ENCODE results near the gene ZNF17.
"Not testable (repeated sequence)": the region's sequence is repeated elsewhere in the genome, so short reads cannot be mapped to it uniquely, and the experiment has no call there.

The ZNF17 gene

GRCh38 chr19:57410877-57411671 lies at the start of gene ZNF17:
TSS of gene ZNF17 (plus strand) at chr19:57411161. CDS start at chr19:57413616, 2,455 bp downstream.
- intact Hi-C loops (cut with DNase I): loop anchor here (2.0 kb wide), 2 partner anchors 20 to 76 kb away; partner anchors contain the start of gene ZNF419
- DNase-seq: peak; percentile 89 to 99 (median 96)

DNA sequence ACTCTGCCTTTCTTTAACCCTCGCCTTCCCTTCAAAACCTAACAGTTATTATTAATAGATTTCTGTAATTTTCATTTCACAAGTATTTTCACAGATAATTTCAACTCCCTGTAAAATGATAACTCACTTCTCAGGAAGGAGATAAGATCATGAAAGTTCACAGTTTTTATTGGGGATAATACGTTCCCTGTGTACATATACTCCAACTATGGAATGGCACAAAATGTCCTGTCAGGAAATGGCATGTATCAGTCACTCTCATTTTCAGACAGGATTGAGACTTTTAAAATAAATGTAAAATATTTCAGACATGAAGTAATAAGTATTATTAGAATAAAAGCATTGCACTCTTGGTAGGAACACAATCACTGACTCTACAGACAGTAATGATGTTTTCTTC lies 48.5 kb upstream of the ZNF17 start:
- intact Hi-C loops (cut with DNase I): no loop called here
- DNase-seq: no peak

DNA sequence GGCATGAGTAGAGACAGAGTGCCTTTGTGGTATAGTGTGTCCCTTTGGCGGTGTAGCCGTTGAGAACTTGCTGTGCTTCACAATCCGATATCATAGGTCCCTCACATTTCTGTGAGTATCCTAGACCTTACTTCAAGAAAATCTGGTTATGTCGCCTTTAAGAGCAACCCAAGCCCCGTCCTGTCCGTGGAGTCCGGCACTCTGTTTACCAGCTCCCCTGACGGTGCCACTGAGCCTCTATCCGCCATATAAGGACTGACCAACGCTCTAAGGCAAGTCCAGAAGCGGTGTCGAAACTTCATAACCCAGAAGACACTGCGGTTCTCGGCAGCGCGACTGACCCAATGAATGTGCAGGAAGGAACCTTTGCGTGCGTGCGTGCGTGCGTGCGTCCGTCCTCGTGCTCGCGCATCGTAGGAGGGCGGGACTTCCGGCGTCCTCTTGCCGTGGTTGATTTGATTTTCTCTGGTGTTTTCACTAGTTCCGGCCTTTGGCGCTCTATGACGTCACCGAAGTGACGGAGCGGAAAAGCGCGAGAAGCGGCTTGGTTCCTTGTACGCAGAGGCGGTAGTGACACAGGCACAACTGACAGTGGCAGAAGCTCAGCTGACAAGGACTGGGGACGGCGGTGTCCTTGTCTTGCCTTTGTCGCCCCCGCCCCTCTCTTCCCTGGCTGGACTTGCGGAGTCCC lies 47.8 kb upstream of the ZNF17 start, which contains the start of the genes TRAPPC2B and ZNF547:
Gene TRAPPC2B, plus strand, starts transcription at position 555 of the 691 bp plus-strand sequence. CDS start 1,283 bp downstream, outside the sequence.
Gene ZNF547, plus strand, starts transcription at position 555 of the 691 bp plus-strand sequence. CDS start 5,005 bp downstream, outside the sequence.
- intact Hi-C loops (cut with DNase I): no loop called here
- peak; percentile 95 to 100 (median 99) for DNase-seq

- peak in 1 of 10 donors; percentile 3 for DNase-seq
- intact Hi-C loops (cut with DNase I): no loop called here
Observed at GRCh38 chr19:57363688-57364181, 47.2 kb upstream of the ZNF17 start.

- DNase-seq: no peak
- intact Hi-C loops (cut with DNase I): no loop called here
Observed at GRCh38 chr19:57366776-57367175, 44.2 kb upstream of the ZNF17 start.

- intact Hi-C loops (cut with DNase I): no loop called here
- no peak for DNase-seq
Observed at GRCh38 chr19:57374179-57374578, 36.8 kb upstream of the ZNF17 start.

DNA sequence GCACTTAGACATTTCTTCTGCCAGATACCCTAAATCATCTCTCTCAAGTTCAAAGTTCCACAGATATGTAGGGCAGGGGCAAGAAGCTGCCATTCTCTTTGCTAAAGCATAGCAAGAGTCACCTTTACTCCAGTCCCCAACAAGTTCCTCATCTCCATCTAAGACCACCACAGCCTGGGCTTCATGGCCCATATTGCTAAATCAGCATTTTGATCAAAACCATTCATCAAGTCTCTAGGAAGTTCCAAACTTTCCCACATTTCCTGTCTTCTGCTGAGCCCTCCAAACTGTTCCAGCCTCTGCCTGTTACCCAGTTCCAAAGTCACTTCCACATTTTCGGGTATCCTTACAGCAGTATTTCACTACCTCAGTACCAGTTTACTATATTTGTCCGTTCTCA lies 36.3 kb upstream of the ZNF17 start:
- intact Hi-C loops (cut with DNase I); DNase-seq: not testable (repeated sequence)

DNA sequence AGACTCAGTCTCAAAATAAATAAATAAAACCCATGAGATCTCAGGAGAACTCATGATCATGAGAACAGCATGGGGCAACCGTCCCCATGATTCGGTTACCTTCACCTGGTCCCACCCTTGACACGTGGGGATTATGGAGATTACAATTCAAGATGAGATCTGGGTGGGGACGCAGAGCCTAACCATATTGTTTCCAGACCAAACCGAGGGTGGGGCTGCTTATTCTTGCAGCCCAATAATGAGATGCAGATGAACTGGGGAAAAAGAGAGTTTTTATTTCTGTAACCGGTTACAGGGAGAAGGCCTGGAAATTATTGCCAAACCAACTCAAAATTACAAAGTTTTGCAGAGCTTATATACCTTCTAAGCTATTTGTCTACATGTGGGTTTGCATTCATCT lies 34.8 kb upstream of the ZNF17 start:
- intact Hi-C loops (cut with DNase I): no loop called here
- DNase-seq: no peak

- intact Hi-C loops (cut with DNase I): no loop called here
- no peak for DNase-seq
Observed at GRCh38 chr19:57377498-57378146, 33.3 kb upstream of the ZNF17 start.

DNA sequence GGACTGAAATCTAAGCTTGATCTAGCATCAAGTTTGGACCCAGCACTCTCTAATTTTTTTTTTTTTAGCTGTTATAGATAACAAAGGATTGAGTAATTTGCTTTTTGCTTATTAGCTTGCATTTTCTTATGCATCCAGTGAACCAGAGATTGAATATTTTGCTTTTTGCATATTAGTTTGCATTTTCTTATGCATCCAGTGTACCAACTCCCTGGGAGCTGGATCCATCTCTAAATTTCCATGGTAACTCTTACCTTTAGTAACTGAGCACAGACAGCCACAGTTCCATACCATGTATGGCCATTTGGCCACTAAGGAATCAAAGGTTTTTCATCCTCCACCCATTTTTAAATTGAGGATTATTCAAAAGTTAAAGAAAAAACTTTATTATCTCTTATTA lies 30.0 kb upstream of the ZNF17 start:
- no peak for DNase-seq
- intact Hi-C loops (cut with DNase I): no loop called here

- DNase-seq: no peak
- intact Hi-C loops (cut with DNase I): no loop called here
Observed at GRCh38 chr19:57382806-57383488, 28.0 kb upstream of the ZNF17 start.

- intact Hi-C loops (cut with DNase I): no loop called here
- DNase-seq: no peak
Observed at GRCh38 chr19:57389194-57389729, 21.7 kb upstream of the ZNF17 start.

DNA sequence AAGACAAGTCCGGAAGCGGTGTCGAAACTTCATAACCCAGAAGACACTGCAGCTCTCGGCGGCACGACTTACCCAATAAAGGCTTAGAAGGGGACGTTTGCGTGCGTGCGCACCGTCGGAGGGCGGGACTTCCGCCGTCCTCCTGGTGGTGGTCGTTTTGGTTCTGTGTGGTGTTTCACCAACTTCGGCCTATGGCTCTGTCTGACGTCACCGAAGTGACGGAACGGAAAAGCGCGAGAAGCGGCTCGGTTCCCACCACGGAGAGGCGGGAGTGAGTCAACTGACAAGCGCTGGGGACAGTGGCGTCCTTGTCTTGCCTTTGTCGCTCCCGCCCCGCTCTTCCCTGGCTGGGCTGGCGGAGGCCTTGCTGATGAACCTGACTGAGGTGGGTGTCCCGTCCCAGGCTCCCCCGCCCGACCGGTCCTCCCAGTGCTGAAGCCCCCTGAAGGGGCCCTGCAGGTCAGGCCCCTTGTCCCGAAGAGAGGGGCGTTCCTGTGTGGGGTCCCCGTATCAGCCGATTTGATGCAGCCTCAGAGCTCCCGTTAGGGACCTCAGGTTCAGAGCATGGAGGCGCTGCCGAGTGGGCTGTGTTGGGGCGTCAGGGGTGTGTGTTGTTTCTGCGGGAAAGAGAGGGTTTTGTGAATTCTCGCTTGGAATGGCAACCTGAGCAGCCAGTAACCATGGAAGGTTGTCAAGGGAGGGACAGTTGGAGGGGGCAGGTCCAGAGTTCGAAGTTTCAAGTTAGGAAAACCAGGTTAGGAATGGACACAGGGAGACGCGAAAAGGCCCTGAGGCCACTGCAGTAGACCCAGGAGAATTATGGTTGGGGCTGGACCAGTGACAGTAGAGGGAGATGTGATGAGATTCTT lies 21.0 kb upstream of the ZNF17 start, which contains the start of gene ZNF548:
Gene ZNF548, plus strand, starts transcription at position 125 of the 869 bp plus-strand sequence. Its CDS starts 246 bp downstream, at position 371.
- intact Hi-C loops (cut with DNase I): loop anchor here (2.0 kb wide), 1 partner anchor 21 kb away; the partner anchor contains the start of gene ZNF17
- peak; percentile 94 to 100 (median 98) for DNase-seq

GRCh38 chr19:57395710-57396109 lies 15.3 kb upstream of the ZNF17 start:
- intact Hi-C loops (cut with DNase I): no loop called here
- peak in 1 of 10 donors; percentile 62 for DNase-seq

DNA sequence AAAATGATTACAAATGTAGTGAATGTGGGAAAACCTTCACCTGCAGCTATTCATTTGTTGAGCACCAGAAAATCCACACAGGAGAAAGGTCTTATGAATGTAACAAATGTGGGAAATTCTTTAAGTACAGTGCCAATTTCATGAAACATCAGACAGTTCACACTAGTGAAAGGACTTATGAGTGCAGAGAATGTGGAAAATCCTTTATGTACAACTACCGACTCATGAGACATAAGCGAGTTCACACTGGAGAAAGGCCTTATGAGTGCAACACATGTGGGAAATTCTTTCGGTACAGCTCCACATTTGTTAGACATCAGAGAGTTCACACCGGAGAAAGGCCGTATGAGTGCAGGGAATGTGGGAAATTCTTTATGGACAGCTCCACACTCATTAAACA lies 12.1 kb upstream of the ZNF17 start:
- intact Hi-C loops (cut with DNase I): no loop called here
- DNase-seq: no peak

DNA sequence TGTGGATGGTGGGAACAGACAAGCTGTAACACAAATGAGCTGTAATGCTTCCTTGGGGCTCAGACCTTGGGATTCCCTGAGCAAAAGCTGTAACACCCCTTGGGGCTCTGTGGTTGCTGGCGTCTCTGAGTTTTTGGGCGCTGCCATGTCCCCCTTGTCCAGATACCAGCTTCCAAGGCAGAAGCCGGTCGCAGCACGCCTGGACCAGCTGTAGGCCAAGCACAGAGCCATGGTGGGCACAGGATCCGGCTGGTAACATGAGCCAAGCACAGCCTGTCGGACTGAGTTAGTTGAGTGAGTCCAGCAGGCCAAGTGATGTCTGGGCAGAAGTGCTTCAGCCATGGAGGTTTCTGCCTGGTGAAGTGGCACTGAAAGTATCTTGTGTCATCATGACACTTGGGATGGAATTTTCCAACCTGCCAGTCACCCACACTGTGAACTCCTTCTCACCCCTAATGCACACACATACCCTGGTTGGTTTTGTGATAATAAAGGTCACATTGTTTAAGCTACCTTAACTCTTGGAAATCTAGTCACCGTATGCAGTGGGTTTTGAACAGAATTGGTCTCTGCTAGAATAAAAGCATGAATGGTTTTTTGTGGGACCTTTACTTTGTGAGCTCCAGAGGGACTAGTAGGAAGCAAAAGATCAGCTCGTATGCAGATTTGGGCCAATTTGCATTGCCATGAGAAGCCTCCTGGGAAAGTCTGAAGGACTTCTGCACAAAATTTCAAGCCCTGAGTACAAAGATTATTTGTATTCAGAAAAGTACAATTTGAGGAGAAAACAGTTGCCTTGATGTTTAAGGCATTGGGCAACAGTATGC lies 7.0 kb upstream of the ZNF17 start:
- DNase-seq: peak in 1 of 10 donors; percentile 55
- intact Hi-C loops (cut with DNase I): no loop called here

DNA sequence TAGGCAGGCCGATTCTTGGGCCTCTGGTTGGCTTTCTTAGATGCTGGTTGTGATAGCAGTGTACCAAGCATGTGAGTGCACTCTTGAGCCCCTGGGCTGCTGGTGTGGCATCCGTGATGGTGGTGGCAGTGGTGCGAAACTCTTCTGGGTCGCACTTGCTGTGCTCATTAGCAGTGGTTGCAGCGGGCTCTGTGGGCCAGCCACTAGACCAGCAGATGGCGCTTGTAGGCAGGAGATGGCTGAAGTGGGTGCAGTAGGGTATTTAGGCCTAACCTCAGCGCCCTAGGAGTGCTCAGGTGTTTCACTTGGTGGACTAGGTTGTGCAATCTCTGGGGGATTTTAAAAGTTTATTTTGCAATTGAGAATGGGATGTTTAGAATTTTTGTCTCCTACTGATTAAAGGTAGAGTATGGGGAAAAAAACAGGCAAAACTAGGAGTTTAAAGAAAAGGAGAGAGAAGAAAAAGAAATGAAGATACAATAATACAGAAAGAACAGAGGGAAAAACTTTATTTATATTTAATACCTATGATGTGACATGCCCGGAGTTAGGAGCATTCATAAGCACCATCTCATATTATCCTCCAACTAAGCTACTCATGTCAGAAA lies 4.3 kb upstream of the ZNF17 start:
- DNase-seq: peak in 8 of 10 donors; percentile 25 to 90 (median 45)

More for the DNA sequence above, 4.3 kb upstream of the ZNF17 start:
- intact Hi-C loops (cut with DNase I): no loop called here
